OCI-LY1 (cell line): ENCODE measurements around the gene PNPLA3.

Experiments
- EZH2 ChIP-seq: fragments of 200-600 bp; sonication (generic), shearing (Covaris generic); IDR thresholded peaks from 2 replicates; pipeline ENCODE4 v1.8.0; 2017; ENCODE audit warnings: borderline replicate concordance, mixed run types, mild to moderate bottlenecking, antibody characterized with exemption, low read length, moderate library complexity, mixed read lengths
- TF ChIP-seq, protein P1 (sequence below): fragments of 200-600 bp; sonication (generic), shearing (Covaris generic); IDR thresholded peaks from 2 replicates; pipeline ENCODE4 v1.5.1; 2017; ENCODE audit warnings: mild to moderate bottlenecking, antibody characterized with exemption, low read length, moderate library complexity, mixed read lengths

DNA sequence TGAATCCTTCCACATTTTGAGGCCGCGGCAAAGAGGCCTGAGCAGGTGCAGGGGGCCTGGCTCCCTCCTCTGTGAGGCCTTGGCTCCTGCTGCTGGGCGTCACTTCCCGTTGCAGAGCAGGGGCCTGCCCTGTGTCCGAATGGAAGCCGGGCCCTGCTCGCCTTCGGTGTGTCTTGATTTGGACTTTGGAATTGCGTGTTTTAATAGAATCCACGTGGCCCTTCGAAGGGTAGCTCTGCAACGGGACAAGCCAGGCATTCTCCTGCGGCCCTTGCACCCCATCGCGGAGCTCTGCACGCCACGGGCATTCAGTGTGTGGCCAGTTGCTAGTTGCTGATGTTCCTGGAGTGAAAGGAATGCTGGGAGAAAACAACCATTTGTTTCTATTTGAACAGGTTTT, 57.4 kb downstream of the PNPLA3 start:
- TF ChIP-seq EZH2, result no peak
- TF ChIP-seq, protein P1, sequence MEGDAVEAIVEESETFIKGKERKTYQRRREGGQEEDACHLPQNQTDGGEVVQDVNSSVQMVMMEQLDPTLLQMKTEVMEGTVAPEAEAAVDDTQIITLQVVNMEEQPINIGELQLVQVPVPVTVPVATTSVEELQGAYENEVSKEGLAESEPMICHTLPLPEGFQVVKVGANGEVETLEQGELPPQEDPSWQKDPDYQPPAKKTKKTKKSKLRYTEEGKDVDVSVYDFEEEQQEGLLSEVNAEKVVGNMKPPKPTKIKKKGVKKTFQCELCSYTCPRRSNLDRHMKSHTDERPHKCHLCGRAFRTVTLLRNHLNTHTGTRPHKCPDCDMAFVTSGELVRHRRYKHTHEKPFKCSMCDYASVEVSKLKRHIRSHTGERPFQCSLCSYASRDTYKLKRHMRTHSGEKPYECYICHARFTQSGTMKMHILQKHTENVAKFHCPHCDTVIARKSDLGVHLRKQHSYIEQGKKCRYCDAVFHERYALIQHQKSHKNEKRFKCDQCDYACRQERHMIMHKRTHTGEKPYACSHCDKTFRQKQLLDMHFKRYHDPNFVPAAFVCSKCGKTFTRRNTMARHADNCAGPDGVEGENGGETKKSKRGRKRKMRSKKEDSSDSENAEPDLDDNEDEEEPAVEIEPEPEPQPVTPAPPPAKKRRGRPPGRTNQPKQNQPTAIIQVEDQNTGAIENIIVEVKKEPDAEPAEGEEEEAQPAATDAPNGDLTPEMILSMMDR, result no peak
